Measurements from ENCODE around the gene TCF12.

The TCF12 gene

GRCh38 chr15:57025264-57025926 lies 107.0 kb downstream of the TCF12 start:
- no peak for DNase-seq

- no peak for DNase-seq
These were observed 107.7 kb downstream of the TCF12 start for GRCh38 chr15:57026016-57026592.

GRCh38 chr15:57027596-57027995 lies 109.2 kb downstream of the TCF12 start:
- DNase-seq: no peak

- no peak for DNase-seq
These were observed 109.7 kb downstream of the TCF12 start for GRCh38 chr15:57028176-57028575.

- DNase-seq: no peak
These were observed 111.6 kb downstream of the TCF12 start for GRCh38 chr15:57030011-57030410.

GRCh38 chr15:57031082-57031481 lies 112.6 kb downstream of the TCF12 start:
- DNase-seq: no peak

DNA sequence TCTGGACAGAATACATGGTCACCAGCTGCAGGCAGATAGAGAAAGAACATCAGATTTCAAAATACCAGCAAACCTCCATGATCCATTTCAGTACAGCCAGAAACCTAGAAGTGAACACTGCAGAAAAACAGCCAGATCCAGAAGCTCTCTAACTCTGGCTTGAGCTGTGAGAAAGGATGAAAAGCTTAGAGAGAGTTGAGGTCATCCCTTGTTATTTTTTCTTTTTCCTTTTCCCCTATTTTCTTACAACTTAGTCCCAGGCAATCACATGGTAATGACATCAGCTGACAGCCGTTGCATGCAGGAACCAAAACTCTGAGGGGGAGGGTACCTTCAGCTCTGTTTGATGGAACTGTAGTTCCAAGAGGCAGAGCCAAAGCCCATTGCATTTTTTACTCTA lies 113.2 kb downstream of the TCF12 start:
- no peak for DNase-seq

- no peak for DNase-seq
These were observed 113.9 kb downstream of the TCF12 start for GRCh38 chr15:57032338-57032737.

- DNase-seq: no peak
These were observed 115.4 kb downstream of the TCF12 start for GRCh38 chr15:57033715-57034439.

- DNase-seq: no peak
These were observed 116.2 kb downstream of the TCF12 start for GRCh38 chr15:57034613-57035012.

- DNase-seq: no peak
These were observed 117.2 kb downstream of the TCF12 start for GRCh38 chr15:57035664-57036063.

DNA sequence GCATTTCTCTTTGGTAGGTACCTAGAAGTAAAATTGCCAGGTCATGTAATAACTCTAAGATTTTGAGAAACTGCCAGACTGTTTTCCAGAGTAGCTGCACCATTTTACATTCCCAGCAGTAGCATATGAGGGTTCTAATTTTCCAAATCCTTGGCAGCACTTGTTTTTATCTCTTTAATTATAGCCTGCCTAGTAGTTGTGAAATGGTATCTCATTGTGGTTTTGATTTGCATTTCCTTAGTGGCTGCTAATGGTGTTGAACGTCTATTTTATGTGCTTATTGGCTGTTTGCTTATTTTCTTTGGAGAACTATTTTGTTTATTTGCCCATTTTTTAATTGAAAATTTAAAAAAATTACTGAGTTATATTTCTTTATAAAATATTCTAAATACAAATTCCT lies 117.9 kb downstream of the TCF12 start:
- no peak for DNase-seq

- no peak for DNase-seq
These were observed 119.1 kb downstream of the TCF12 start for GRCh38 chr15:57037548-57037947.

DNA sequence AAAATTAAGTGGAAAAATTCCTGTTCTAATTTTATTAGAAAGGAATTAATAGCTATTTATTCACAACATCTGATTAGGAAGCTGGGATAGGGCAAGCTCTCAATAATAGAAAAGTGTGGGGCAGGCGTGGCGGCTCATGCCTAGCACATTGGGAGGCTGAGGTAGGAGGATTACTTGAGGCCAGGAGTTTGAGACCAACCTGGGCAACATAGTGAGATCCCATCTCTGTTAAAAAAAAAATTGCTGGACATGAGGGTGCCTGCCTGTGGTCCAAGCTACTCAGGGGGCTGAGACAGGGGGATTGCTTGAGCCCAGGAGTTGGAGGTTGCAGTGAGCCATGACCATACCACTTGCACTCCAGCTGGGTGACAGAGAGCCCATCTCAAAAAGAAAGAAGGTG lies 119.6 kb downstream of the TCF12 start:
- DNase-seq: no peak

- DNase-seq: no peak
These were observed 120.1 kb downstream of the TCF12 start for GRCh38 chr15:57038496-57038895.

- no peak for DNase-seq
These were observed 123.0 kb downstream of the TCF12 start for GRCh38 chr15:57041416-57041815.

GRCh38 chr15:57044072-57044702 lies 125.7 kb downstream of the TCF12 start:
- no peak for DNase-seq

- no peak for DNase-seq
These were observed 126.5 kb downstream of the TCF12 start for GRCh38 chr15:57044970-57045369.

DNA sequence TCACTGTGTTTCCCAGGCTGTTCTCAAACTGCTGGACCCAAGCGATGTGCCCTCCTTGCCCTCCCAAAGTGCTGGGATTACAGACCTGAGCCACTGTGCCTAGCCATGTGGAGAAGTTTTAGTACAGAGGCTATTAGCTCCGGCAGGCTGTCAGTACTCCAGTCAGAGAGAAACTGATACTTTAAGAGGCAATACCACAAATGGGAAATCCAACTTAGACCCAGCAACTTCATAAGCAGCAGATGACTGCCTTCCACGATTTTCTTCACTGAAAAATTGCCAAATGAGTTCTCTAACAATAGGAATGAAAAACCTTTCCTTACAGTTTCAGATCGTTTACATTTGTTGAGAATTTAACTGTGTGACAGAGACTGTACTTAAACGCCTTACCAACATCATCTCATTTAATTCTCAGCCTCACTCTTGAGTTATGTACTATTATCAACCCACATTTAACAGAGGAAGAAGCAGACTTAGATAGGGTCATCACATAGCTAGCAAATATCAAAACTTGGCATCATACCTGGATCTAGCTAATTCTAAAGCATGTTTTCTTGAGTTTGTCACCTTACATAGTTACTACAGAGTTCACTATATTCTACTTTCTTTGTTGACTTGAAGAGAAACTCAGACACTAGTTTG lies 127.4 kb downstream of the TCF12 start:
- DNase-seq: no peak

- no peak for DNase-seq
These were observed 130.6 kb downstream of the TCF12 start for GRCh38 chr15:57048930-57049549.

DNA sequence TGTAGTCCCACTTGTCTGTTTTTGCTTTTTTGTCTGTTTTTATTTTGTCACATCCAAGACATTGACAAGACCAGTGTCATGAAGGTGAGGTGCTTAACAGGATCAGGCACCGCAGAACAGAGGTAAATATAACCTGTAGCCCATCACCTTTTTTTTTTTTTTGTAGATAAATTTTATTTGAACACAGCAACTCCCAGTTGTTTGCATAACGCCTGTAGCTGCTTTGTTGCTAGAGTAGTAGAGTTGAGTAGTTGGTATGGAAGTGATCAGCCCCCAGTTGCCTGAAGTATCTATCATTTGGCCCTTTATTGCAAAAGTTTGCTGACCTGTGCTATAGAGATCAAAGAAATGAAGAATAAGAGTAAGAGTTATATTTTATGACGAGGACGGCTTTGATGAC lies 135.0 kb downstream of the TCF12 start:
- no peak for DNase-seq

- DNase-seq: no peak
These were observed 135.8 kb downstream of the TCF12 start for GRCh38 chr15:57054204-57054750.

DNA sequence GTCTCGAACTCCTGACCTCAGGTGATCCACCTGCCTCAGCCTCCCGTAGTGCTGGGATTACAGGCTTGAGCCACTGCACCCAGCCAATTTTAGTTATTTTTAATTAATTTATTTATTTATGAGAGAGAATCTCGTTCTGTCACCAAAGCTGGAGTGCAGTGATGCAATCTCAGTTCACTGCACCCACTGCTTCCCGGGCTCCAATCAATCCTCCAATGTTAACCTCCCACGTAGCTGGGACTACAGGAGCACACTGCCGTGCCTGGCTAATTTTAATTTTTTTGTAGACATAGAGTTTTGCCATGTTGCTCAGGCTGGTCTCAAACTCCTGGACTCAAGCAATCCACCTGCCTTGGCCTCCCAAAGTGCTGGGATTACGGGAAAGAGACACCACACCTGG lies 137.9 kb downstream of the TCF12 start:
- DNase-seq: no peak
